Stimulated activated CD4-positive, alpha-beta T cell treated with anti-CD3 and anti-CD28 coated beads, Interleukin-1b, Interleukin-23, amount 100 ng/mL, for 24 hours (primary cell): ENCODE measurements around the gene TENT4A.

Experiments
- DNase-seq, 4 experiments: peaks; one replicate each; pipeline ENCODE4 v3.0.0-alpha.2; 2020; ENCODE audit warnings: low read depth in 4 of 4, low spot score in 1 of 4

The TENT4A gene

DNA sequence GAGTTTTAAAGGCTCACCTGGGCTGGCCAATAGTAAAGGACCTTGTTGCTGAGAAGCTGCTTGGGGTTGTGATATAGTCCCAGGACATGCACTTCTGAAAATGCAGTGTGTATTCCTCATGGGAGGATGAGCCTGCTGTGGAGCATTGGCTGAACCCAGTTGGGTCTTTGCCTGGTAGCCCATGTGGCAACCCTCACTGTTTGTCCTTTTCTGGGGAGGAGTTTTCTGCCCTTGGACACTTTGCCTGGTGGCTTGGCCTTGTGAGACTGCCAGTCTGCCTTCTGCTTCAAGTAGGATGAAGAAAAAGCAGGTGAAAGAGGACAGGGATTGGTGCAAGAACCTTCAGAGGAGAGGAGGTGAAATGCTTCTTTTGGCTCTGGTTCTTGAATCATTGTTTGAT is 4.0 kb downstream of the TENT4A start:
- no peak for DNase-seq

DNA sequence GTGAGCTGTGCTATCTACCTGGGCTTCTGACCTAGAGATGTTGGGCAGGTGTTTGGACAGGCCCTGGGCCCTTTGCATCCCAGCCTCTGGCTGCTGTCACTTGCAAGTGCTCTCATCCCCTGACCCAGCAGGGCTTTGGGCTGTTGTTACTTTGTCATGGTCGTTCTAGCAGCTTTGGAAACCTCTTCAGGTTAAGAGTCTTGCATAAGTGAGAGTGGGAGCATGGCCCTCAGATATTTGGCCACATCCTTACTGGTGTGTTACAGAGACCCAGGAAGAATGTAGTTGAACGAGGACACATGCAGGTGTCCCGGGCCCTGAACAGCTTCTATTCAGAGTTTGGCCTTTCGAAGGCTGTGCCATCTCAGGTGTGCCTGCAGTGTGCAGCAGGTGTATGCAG is 4.5 kb downstream of the TENT4A start:
- no peak for DNase-seq

DNA sequence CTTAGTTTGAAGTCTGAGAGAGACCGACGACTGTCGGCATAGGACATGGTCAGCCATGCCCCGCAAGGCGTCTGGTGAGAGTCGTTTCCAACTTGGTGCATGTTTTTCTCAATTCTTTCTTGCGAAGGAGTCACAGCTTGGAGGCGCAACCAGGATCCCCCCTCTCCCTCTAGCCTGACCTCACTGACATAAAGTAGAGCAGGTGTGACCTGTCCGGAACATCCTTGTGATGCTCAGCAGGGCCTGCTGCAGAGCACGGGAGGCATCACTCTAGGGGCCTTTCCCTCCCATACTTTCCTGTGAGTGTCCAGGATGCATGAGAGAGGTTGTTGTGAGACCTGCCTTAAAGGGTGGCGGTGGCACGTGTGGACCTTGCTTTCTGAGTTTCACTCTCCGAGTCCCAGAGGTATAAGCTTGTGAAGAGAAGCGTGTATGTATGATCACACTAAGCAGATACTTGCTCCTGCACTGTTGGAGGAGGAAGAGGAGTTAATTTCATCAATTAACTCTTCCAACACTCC is 5.0 kb downstream of the TENT4A start:
- no peak for DNase-seq

DNA sequence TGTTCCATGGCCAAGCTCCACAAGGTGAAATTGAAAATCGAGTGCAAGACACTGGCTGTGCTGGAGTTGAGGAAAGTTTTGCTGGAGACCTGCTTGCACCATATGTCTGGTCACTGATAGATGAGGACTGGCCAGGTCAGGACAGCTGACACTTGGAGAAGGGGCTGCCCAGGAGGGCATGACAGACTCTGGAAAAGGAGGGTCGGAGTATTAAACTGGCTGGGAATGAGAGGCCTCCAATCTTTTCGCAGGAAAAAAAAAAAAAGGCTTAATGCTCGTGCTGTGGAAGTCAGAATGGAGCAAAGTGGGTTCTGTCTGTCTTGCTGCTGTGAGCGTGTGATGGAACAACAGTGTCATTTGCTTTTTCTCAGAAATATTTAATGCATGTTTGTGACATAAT is 5.5 kb downstream of the TENT4A start:
- no peak for DNase-seq

DNA sequence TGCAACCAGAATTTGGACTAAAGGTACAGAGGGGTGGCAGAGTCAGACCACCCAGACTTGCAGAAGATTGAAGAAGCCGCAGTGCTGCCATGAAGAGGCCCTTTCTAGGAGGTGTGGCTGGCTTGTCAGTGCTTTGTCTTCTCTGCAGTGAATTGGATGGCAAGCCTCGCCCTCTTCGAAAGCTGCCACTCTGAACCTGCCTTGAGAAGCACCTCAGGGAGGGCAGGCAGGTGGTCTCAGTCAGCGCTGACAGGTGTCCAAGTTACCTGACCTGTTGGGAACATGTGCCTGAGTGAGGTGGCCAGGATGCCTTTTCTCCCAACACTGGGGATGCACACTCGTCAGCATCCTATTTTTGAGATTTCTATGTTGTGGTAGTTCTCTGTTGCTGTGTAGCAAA is 6.2 kb downstream of the TENT4A start:
- no peak for DNase-seq

DNA sequence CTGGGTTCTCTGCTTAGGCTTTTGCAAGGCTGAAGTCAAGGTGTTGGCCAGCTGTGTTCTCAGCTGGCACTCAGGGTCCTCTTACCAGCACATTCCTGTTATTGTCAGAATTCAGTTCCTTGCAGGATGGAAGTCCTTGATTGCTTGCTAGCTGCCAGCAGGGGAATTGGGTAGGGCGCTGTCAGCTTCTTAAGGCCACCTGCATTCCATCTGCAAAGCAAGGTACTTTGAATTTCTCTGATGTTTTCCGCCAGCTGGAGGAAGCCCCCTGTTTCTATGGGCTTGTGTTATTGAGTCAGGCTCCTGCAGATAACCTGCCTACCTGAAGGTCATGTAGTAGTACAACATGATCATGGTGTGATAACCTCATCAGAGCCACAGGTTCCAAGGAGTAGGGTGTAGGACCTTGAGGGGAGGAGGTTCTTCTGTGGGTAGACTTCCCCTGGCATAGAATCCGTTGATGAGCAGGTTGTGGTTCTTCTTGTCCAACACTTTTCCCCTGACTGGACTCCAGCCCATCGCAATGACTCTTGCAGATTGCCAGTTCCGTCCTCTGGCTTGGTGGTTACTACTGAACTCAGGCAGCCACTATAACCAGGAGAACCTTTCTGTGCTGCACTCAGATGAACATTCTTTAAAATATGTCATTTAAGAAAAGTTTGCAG is 6.8 kb downstream of the TENT4A start:
- DNase-seq = no peak

DNA sequence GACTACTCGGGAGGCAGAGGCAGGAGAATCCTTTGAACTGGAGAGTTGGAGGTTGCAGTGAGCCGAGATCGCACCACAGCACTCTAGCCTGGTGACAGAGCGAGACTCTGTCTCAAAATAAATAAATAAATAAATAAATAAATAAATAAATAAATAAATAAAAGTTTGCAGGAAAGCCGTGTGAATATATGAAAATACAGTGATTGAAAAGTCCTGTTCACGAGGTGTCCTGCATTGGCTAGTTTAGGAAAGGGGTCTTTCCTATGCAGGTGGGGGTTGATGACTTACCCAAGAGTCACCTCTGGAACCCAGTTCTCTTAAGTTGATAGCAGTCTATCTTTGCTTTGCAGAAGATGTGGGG is 7.3 kb downstream of the TENT4A start:
- no peak for DNase-seq

DNA sequence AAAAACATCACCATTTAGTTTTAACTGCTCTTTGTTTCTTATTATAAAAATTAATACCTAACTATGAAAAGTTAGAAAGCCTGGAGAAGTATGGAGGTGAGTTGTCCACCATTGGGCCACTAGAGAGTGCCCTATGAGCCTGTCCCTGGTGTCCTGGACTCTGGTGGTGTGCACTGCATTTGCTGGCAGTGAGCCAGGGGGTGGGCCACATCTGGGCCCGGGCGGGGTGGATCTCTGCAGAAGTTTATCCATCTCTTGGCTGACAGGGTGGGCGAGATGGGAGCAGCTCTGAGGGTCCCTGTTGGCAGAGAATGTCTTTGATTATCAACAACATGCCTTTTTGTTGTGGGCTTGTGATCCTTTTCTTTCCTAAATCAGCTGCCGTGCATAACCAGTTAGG is 8.2 kb downstream of the TENT4A start:
- no peak for DNase-seq

DNA sequence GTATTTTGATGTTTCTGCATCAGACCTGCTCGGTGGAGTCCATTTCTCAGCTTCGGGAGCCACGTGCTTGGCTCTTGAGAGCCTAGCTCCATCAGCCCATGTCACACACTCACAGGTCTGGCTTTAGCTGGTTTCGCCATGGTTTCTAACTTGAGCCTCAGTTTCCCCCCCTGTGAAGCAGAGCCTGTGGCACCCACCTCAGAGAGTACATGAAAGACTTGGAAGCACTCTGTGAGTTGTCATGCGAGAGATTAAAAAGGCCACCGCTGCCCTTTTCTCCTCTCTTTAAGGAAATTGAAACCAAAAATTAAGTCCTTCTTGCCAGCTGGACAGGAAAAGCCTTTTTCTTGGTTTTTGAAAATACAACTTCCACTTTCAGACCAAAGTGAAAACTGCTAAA is 8.8 kb downstream of the TENT4A start:
- DNase-seq = no peak

DNA sequence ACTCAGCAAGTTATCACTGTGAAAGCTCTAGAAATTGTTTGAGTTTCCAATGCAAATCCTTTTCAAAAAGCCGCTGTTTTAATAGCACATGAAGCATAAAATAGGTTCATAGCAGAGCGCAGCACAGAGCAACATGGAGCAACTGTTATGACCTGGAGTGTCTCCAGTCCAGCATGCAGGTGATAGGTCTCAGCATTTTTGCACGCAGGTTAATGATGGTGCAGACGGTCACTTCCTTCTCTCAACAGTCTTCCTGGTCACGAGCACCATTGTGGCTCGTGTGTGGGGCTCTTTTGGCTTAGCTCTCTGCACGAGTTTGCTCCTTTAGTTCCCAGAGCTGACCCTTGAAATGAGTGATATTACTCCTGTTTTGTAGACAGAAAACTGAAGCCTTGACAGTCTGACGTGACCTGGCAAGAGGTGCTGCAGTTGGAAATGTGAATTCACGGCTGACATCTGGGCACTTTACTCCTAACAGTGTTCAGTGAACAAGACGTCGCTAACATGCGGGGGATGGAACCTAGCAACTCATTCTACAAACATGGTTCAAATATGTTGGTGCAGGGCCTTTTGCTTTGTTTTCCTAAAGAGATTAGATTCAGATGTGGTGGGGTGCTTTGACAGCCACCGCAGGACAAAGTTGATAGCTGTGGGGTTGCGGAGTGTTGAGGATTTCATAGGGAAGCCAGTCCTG is 10.0 kb downstream of the TENT4A start:
- no peak for DNase-seq

DNA sequence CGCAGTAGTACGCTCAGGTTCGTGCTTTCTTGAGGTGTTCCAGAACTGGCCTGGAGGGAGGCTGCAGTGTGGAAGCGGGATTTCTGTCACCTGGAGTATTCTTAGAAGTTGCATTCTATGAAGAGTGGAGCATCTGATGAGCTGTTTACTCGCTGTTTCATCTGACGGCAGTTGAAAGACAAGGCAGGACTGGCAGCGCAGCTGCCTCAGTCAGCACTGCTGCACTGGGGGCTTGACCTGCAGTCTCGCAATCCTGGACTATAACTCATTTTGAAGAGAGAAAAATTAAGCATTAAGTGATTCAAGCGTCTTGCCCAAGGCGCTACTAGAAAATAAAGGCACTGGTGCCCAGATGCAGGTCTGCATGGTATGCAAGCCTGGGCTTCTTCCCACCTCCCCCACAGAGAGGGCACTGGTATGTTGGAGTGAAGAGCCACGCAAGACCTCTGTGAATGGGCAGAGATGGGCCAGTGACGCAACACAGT is 10.6 kb downstream of the TENT4A start:
- no peak for DNase-seq

DNA sequence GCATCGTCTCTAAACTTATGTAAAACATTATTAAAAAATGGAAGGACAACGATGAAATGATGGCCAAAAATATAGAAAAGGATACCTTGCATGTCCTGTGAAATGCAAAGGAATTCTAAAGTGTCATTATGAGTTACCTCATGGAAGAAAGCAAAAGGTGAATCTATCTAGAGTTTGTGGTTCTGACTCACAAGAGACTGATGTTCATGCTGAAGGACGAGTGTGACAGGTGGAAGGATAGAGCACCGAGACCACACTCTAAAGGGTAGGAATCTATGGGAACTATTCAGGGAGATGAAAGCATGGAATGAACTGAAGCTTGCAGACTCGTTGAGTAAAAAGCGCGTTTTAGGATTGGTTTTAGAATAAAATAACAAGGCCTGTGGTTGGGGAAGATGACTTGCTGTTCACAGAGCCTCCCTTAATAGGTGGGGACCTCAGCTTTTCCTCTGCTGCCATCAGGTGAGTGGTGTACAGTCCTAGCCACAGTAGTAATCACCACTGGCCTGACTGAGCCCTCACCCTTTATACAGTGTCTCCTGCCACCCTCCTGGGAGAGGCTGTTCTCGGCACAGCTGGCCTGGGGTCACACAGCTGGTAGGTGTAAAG is 11.2 kb downstream of the TENT4A start:
- no peak for DNase-seq

DNA sequence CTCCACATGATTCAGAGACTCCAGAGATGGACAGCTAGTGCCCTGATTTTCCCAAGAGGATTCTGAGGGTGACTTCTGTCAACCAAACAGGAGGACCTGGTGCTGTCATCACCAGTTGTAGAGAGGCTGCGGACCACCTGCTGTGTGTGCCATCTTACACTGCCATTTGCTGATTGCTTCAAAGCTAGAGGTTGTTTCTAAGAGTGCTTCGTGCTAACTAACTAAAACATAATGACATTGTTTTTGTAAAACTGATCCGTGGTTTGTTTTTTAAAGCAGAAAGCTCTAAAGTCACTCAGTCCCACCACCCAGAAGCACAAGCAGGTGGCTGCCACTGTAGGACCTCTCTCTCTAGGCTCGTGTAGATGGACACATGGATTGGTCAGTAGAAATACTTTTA is 12.2 kb downstream of the TENT4A start:
- DNase-seq = no peak

DNA sequence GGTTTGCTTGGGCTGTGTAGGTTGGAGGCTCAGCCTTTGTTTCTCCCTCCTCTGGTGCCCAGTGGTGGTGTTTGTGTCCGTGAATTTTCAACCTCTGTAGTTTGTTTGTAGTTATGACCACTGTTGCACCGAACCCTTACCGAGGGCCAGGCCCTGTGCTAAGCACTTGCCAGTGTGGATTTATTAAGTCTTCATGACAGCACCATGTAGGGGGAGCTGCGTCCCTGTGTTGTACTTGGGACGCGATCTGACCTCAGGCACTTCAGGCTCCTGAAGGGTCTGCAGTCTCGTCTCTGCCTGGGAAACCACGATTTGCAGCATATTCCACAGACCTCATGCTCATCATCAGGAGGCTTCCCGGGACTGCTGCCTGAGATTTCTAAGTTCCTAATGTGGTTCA is 12.8 kb downstream of the TENT4A start:
- no peak for DNase-seq

DNA sequence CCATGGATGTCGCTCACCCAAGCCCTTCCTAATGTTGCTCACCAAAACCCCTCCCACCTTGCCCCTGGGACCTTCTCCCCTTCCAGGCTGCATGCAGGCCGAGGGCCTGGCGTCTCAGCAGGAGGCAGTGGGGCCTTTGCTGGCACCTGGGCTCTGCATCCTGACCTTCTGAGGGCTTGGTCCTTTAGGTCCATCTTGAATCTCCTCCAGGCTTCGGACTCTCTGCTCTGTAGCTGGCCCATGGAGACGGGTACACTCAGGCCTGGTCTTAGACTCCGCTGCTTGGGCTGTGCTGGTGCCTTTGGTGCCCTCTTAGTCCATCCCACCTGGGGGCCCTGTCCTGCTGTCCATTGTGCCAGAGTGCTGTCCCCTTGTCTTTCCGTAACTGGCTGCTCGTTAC is 14.0 kb downstream of the TENT4A start:
- no peak for DNase-seq

DNA sequence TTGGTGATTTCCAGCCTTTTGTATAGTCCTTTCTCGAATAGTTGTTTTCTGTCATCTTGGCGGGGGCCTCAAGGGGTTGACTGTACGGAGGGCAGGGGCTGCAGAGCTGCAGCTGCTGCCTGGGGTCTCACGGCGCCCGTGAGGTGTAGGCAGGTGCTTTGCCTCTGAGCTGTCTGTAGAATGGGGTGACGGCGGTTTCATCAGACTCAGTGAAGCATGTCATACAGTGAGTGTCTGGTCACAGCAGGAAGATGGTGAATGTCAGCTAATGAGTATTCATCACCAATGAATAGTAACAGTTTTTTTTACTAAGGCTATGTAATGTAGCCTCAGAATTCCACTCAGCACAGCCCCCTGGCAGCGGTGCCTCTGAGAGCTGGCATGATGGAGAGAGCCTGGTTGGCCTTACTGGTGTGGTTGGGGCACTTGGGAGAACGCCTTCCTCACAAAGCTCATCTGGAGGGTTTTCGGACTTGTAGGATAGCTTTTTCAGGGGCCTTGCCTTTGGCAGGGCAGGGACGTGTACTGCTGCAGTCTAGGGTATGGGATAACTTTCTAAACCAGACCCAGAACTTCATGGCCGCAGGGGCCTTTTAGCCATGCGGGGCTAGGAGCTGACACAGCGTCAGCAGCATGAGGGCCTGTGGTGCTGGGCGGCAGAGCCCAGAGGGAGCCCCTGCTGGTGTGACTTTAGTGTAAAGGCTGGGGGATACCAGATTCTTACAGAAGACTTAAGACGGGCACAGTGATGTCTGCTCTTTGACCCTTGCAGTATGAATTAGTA is 15.0 kb downstream of the TENT4A start:
- no peak for DNase-seq

DNA sequence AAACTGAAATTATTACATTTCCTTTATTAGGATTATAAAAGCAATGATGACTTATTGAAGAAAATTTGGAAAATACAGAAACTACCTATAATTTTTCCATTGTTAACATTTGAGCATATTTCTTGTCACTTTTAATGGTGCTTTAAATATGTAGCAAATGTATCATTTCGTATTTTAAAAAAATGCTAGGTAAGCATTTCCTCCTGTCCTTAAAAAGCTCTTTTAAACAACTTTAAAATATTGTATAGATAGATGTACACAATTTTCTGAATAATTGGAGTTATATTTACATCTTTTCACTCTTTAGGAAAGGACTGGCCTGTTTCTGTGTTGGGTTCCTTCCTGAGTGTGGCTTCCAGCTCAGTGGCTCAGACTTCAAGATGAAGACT is 15.6 kb downstream of the TENT4A start:
- DNase-seq = no peak

DNA sequence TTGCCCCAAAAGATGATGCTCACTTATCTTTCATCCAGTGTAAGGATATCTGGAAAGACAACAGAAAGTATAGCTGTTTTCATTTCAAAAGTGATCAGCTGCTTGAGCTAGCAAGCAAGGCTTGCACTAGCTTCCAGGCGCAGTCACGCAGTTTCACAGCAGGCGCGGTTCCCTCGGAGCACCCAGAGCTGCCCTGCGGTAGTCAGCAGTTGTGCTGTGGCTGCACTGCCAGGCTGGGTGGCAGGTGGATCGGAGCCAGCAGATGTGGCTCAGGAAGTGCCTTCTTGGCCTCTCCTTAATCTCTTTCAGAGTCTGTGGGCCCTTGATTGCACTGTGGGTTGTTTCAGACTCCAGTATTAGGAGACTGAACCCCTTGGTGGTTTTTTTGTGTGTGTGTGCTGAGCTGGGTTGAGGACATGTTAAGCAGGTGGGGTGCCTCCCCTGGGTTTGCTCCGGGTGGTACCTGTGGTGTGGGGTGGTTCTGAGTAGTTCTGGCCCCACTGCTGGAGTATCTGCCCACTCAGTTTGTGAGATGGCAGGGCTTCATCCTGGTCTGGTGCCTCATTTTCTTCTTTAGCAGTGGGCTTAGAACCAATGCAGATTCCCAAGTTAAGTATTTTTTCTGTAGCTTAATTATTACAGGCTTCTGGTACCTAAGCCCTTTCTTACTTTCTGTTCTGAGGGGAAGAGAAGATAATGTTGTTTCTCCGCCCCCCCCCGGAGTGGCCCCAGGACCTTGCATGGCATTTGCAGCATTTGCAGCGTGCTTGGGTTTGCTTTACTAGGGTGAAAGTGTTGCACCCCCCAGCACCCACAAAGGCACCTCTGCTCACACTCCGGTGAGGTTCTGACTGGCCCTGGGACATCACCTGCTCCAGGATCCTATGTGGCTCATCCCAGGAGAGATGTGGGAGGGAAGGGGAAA is 16.4 kb downstream of the TENT4A start:
- DNase-seq = no peak

DNA sequence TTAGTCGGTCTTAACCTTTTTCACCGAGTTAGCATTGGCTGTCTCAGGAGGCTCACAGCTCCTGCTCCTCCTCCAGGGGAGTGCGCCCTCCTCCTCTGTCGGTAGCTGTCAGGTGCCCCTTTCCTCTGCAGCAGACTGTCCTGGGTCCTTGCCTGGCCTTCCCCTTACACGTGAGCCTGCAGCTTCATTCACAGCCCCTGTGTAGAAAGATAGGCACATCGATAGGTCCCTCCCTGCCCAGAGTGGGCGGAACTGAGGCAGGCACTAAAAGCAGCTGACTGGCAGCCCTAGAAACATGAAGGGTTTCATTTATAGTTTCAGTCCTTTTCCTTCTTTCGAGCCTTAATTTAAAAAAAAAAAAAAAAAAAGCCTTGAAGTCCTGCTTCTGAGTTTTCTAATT is 17.2 kb downstream of the TENT4A start:
- no peak for DNase-seq

DNA sequence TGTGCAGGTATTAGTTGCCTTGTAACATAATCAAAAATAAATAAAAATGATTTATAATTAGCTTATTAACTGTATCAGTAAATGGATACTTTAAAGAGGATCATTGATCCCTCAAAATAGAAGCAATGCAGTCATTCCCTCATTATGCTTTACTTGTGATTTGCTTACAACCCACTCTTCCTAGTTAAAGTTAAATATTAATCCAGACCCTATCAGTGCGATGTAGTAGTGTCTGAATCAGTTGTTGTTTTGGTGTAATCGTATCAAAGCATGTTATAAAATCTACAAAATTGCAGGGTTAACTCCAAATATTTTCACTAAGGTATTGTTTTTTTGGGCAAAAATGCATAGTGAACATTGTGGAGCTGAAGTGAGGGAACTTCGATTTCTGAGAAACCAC is 17.6 kb downstream of the TENT4A start:
- DNase-seq = no peak
